Endothelial cell (in vitro differentiated cells): ENCODE data around the gene CDH22. TPM values are rescaled to one million over a fixed set of nuclear protein-coding genes. Genes with fewer than 3 reads are reported as not detected.

ENCODE experiments used
- DNase-seq: peaks from one replicate; pipeline ENCODE4 v3.0.0; 2021; ENCODE audit warnings: low spot score
- H3K27ac Mint-ChIP-seq: one replicate; pipeline ENCODE4 v1.8.0; 2021; ENCODE audit warnings: mixed read lengths, inconsistent platforms; ENCODE audit not compliant: unreplicated experiment
- H3K27me3 Mint-ChIP-seq: one replicate; pipeline ENCODE4 v1.8.0; 2021; ENCODE audit warnings: mild to moderate bottlenecking, moderate library complexity, mixed read lengths, inconsistent platforms; ENCODE audit not compliant: unreplicated experiment
- H3K36me3 Mint-ChIP-seq: one replicate; pipeline ENCODE4 v1.8.0; 2021; ENCODE audit warnings: mild to moderate bottlenecking, low read depth, mixed read lengths, inconsistent platforms; ENCODE audit not compliant: unreplicated experiment
- H3K4me1 Mint-ChIP-seq: one replicate; pipeline ENCODE4 v1.8.0; 2021; ENCODE audit warnings: mild to moderate bottlenecking, mixed read lengths, inconsistent platforms; ENCODE audit not compliant: unreplicated experiment
- H3K4me3 Mint-ChIP-seq: one replicate; pipeline ENCODE4 v1.8.0; 2021; ENCODE audit warnings: mild to moderate bottlenecking, mixed read lengths, inconsistent platforms; ENCODE audit not compliant: unreplicated experiment
- H3K9me3 Mint-ChIP-seq: one replicate; pipeline ENCODE4 v1.8.0; 2021; ENCODE audit warnings: mixed read lengths, inconsistent platforms; ENCODE audit not compliant: unreplicated experiment
- CTCF ChIP-seq: fragments of 200-600 bp; sonication (generic); IDR thresholded peaks from one replicate; pipeline ENCODE4 v1.5.0; 2021; ENCODE audit warnings: antibody characterized with exemption; ENCODE audit not compliant: unreplicated experiment
- total RNA-seq: library from RNA; stranded (reverse); fragmentation: NEBNext Ultra II Directional; extraction: Animal tissue kit (Norgen Biotek cat#: 25700); gene quantifications from one replicate; pipeline ENCODE4 v1.2.1, GENCODE V29; 2021; ENCODE audit not compliant: unreplicated experiment

Gene CDH22
- total RNA-seq, 1 donor from 2014 or later, result 1.3 TPM

DNA sequence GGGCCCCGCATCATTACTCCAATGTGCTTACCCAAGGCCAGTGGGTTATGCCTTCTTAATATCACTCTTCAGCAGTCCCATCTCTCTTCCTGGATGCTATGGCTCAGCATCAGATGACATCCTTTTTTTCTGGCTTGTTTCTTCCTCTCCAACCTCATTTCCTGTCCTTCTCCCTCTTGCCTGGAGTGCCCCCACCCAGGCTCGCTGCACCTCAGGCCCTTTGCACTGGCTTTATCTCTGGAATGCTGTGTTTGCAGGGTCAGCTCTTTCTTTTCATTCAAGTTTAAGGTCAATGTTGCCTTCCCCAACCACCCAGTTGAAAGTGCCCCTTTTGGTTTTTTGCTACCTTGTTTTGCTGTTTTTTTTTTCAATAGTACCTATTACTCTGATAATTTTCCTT is 153.5 kb downstream of the CDH22 start:
- no peaks in the 10 kb centered on the region for H3K9me3 Mint-ChIP-seq
- DNase-seq, result no peak
- peaks cover 4% of the 10 kb centered on the region for H3K27me3 Mint-ChIP-seq
- H3K27ac Mint-ChIP-seq, result no peak overlapping the region
- TF ChIP-seq CTCF, result no peak
- peaks cover 17% of the 10 kb centered on the region for H3K4me1 Mint-ChIP-seq
- H3K36me3 Mint-ChIP-seq, result no peaks in the 10 kb centered on the region
- H3K4me3 Mint-ChIP-seq, result no peak overlapping the region

DNA sequence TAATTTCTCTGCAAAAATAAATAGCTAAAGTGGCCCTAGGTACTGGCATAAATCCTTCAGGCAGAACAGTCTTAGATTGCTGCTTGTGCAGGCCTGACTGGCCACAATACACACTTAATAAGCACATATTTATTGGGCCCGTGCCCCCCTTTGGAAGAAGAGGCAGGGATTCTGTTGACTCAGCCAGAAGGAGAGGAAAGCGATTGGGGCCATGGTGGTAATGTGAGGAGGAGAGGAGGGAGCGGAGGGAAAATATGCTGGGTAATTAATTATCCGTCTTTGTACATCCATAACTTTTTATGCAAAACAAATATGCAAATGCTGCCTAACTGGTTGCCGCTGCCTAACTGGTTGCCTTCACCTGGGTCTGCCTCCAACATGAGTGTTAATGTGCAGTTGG is 154.0 kb downstream of the CDH22 start:
- no peak for TF ChIP-seq CTCF
- no peak for DNase-seq
- no peak overlapping the region for H3K4me3 Mint-ChIP-seq
- H3K27ac Mint-ChIP-seq, result no peak overlapping the region
- peaks cover 17% of the 10 kb centered on the region for H3K4me1 Mint-ChIP-seq
- no peaks in the 10 kb centered on the region for H3K36me3 Mint-ChIP-seq
- H3K27me3 Mint-ChIP-seq, result peaks cover 2% of the 10 kb centered on the region
- H3K9me3 Mint-ChIP-seq, result no peaks in the 10 kb centered on the region

GRCh38 chr20:46152824-46153586 is 155.3 kb downstream of the CDH22 start:
- Mint-ChIP-seq H3K4me1 (peaks cover 13% of the 10 kb centered on the region), H3K27me3 (no peaks in the 10 kb centered on the region), H3K9me3 (no peaks in the 10 kb centered on the region), H3K27ac (no peak overlapping the region), H3K4me3 (no peak overlapping the region), H3K36me3 (no peaks in the 10 kb centered on the region)
- DNase-seq, result no peak
- no peak for TF ChIP-seq CTCF

- no peaks in the 10 kb centered on the region for H3K36me3 Mint-ChIP-seq
- H3K27ac Mint-ChIP-seq, result no peak overlapping the region
- H3K4me1 Mint-ChIP-seq, result peaks cover 10% of the 10 kb centered on the region
- TF ChIP-seq CTCF, result peak; percentile 68
- no peaks in the 10 kb centered on the region for H3K27me3 Mint-ChIP-seq
- H3K4me3 Mint-ChIP-seq, result no peak overlapping the region
- H3K9me3 Mint-ChIP-seq, result no peaks in the 10 kb centered on the region
- peak; percentile 48 for DNase-seq
These were observed 156.4 kb downstream of the CDH22 start for GRCh38 chr20:46151936-46152335.

- peaks cover 10% of the 10 kb centered on the region for H3K4me1 Mint-ChIP-seq
- H3K4me3 Mint-ChIP-seq, result no peak overlapping the region
- H3K27me3 Mint-ChIP-seq, result no peaks in the 10 kb centered on the region
- H3K27ac Mint-ChIP-seq, result no peak overlapping the region
- no peak for DNase-seq
- no peak for TF ChIP-seq CTCF
- no peaks in the 10 kb centered on the region for H3K9me3 Mint-ChIP-seq
- no peaks in the 10 kb centered on the region for H3K36me3 Mint-ChIP-seq
These were observed 157.4 kb downstream of the CDH22 start for GRCh38 chr20:46150943-46151342.
